Measurements from ENCODE around the gene HDGFL3. TPM values are rescaled to one million over a fixed set of nuclear protein-coding genes. Genes with fewer than 3 reads are reported as not detected.

The HDGFL3 gene
- total and polyA plus RNA-seq, 9 of the 15 experiments (the other 6 are each of a cell fraction or from before 2014, with no cell fraction given): 6.7 to 42.0 (median 31.4) TPM

DNA sequence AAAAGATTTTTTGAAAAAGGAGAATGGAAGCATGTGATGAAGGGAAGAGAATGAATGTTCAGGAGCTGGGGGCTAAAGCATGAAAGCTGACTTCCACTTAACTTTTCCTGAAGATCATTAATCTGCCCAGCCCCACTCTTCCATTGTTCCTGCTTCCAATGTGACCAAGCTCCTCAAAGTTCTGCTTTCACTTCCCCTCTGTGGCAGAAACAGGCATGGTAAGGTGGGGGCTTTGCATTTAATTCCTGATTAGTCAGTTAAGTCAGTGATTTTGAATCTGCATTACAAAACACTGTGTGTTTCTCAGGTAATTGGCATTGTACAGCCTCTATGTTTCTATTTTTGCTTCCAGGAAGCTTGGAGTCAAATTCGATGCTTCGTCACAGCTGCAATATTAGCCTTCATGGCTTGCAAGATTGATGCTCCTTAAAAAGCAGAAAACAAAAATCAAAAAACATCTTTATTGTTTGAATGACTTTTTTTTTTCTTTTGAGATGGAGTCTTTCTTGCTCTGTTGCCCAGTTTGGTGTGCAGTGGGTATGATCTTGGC lies 107.5 kb downstream of the HDGFL3 start (continued):
- TF ChIP-seq TEAD4 (IDR thresholded peaks at IDR 0.05; ENCODE audit: low read length): no peak
- TF ChIP-seq TEAD4 (CRISPR knock-in tag; IDR thresholded peaks at IDR 0.05; ENCODE audit: borderline replicate concordance): no peak

DNA sequence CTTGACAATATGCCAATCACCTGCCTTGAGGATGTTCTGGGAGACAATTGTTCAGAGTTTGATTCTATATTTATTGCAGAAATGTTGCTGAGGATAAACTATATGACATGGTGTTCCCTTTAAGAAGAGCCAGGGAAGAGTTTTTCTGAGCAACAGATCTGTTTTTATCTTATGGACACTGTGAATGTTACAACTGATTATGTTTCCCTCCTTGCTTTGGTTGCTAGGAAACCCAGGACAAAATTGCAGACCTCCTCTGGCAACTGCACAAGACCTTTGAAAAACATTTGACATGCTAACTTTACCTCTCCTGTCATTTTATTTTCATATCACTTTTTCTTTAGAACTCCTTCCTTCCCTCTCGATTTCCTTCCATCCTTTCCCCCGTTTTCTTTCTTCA lies 108.3 kb downstream of the HDGFL3 start:
- CTCF ChIA-PET (ENCODE audit: low intra/inter-chr PET ratio): no interaction called here
- POLR2A ChIA-PET: no interaction called here
- Histone ChIP-seq H3K79me2 (ENCODE audit: control insufficient read depth, insufficient read depth, low read length) (no peaks in the 10 kb centered on the region), H3K27me3 (ENCODE audit: control insufficient read depth in 2 of 2, insufficient read depth in 2 of 2, low read length in 2 of 2) (no peaks in the 10 kb centered on the region), H4K20me1 (replicated peaks; ENCODE audit: control insufficient read depth, insufficient read depth, low read length) (no peaks in the 10 kb centered on the region), H3K4me1 (replicated peaks in 1 of 2; ENCODE audit: control insufficient read depth in 2 of 2, insufficient read depth in 2 of 2, low read length in 2 of 2) (peaks cover 3 to 20% of the 10 kb centered on the region in 2 experiments), H3K36me3 (ENCODE audit: control insufficient read depth, insufficient read depth, low read length) (no peaks in the 10 kb centered on the region), H3K9ac (ENCODE audit: insufficient read depth in 1 of 2, low read depth in 2 of 2, low read length in 2 of 2) (no peak overlapping the region), H3K27ac (ENCODE audit: extremely low read depth, low read depth, low read length) (no peak overlapping the region), H2AFZ (ENCODE audit: low read depth, low read length) (peak overlapping the region; percentile 59; the same call in 1 of the 2 replicates), H3K4me3 (no peak overlapping the region), H3K4me2 (ENCODE audit: insufficient read depth, low read length) (no peak overlapping the region), H3K9me3 (replicated peaks; ENCODE audit: control insufficient read depth, insufficient read depth, low read depth, low read length) (no peaks in the 10 kb centered on the region), H3K9me1 (ENCODE audit: control insufficient read depth, insufficient read depth, low read length) (no peaks in the 10 kb centered on the region)
- ATAC-seq (no peak; the same call in 2 of the 3 replicates), FAIRE-seq (no peak), DNase-seq (ENCODE audit: extremely low read depth in 1 of 4, low spot score in 3 of 4) (peak in 2 of 4 experiments; percentile 28 to 40)
- BruUV-seq (replicated peaks): no TSS peak
- WGBS (ENCODE audit: insufficient coverage, low coverage, missing lambda C conversion rate): 8% methylated on average over 2 of the region's 2 CpGs
- intact Hi-C loops (cut with micrococcal nuclease) (no loop called here), in situ Hi-C loops (cut with MboI) (no loop called here)
- TF ChIP-seq ZNF695 (CRISPR knock-in tag; IDR thresholded peaks at IDR 0.05): no peak
- TF ChIP-seq, protein P1, sequence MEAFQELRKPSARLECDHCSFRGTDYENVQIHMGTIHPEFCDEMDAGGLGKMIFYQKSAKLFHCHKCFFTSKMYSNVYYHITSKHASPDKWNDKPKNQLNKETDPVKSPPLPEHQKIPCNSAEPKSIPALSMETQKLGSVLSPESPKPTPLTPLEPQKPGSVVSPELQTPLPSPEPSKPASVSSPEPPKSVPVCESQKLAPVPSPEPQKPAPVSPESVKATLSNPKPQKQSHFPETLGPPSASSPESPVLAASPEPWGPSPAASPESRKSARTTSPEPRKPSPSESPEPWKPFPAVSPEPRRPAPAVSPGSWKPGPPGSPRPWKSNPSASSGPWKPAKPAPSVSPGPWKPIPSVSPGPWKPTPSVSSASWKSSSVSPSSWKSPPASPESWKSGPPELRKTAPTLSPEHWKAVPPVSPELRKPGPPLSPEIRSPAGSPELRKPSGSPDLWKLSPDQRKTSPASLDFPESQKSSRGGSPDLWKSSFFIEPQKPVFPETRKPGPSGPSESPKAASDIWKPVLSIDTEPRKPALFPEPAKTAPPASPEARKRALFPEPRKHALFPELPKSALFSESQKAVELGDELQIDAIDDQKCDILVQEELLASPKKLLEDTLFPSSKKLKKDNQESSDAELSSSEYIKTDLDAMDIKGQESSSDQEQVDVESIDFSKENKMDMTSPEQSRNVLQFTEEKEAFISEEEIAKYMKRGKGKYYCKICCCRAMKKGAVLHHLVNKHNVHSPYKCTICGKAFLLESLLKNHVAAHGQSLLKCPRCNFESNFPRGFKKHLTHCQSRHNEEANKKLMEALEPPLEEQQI (IDR thresholded peaks at IDR 0.05): no peak
- no peak for TF ChIP-seq CBX5 (IDR thresholded peaks at IDR 0.05; ENCODE audit: borderline replicate concordance, low read depth)
- no peak for TF ChIP-seq SPI1 (IDR thresholded peaks at IDR 0.05; ENCODE audit: borderline replicate concordance, low read depth, low read length)
- TF ChIP-seq RFX1 (IDR thresholded peaks at IDR 0.05): peak; percentile 76
- TF ChIP-seq ESRRB (CRISPR knock-in tag; IDR thresholded peaks at IDR 0.05; ENCODE audit: borderline replicate concordance): no peak
- TF ChIP-seq RBM22 (IDR thresholded peaks at IDR 0.05; ENCODE audit: low read depth, low read length, poor library complexity, severe bottlenecking): no peak
- TF ChIP-seq SIX5 (IDR thresholded peaks at IDR 0.05; ENCODE audit: borderline replicate concordance in 1 of 2, insufficient read depth in 1 of 2, low read depth in 1 of 2, low read length in 2 of 2): no peak
- TF ChIP-seq, protein P2, sequence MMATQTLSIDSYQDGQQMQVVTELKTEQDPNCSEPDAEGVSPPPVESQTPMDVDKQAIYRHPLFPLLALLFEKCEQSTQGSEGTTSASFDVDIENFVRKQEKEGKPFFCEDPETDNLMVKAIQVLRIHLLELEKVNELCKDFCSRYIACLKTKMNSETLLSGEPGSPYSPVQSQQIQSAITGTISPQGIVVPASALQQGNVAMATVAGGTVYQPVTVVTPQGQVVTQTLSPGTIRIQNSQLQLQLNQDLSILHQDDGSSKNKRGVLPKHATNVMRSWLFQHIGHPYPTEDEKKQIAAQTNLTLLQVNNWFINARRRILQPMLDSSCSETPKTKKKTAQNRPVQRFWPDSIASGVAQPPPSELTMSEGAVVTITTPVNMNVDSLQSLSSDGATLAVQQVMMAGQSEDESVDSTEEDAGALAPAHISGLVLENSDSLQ (IDR thresholded peaks at IDR 0.05): peak; percentile 27
- peak; percentile 91 for TF ChIP-seq FOXJ2 (tag; IDR thresholded peaks at IDR 0.05)
- no peak for TF ChIP-seq HIVEP1 (CRISPR knock-in tag; IDR thresholded peaks at IDR 0.05)
- no peak for TF ChIP-seq KDM4B (IDR thresholded peaks at IDR 0.05; ENCODE audit: borderline replicate concordance in 2 of 2, low read depth in 1 of 2)
- TF ChIP-seq ZNF311 (CRISPR knock-in tag; IDR thresholded peaks at IDR 0.05): no peak
- no peak for TF ChIP-seq NUFIP1 (IDR thresholded peaks at IDR 0.05; ENCODE audit: partially characterized antibody)
- TF ChIP-seq ZNF232 (CRISPR knock-in tag; IDR thresholded peaks at IDR 0.05): no peak
- TF ChIP-seq ZNF197 (CRISPR knock-in tag; IDR thresholded peaks at IDR 0.05; ENCODE audit: low read depth): no peak
- TF ChIP-seq BRD9 (IDR thresholded peaks at IDR 0.05; ENCODE audit: low read depth, partially characterized antibody): no peak
- no peak for TF ChIP-seq ZKSCAN3 (CRISPR knock-in tag; IDR thresholded peaks at IDR 0.05)
- no peak for TF ChIP-seq CREM (IDR thresholded peaks at IDR 0.05; ENCODE audit: low read depth)
